NCI-H2196 (cell line): ENCODE data around the gene AFAP1.
A peak's percentile ranks its signal among the peaks of the same experiment; 100 is the strongest.

Experiments used
- DNase-seq: peaks from one replicate; lab custom pipeline; 2025; ENCODE audit not compliant: unreplicated experiment; lab: John Stamatoyannopoulos, UW

Gene AFAP1

DNA sequence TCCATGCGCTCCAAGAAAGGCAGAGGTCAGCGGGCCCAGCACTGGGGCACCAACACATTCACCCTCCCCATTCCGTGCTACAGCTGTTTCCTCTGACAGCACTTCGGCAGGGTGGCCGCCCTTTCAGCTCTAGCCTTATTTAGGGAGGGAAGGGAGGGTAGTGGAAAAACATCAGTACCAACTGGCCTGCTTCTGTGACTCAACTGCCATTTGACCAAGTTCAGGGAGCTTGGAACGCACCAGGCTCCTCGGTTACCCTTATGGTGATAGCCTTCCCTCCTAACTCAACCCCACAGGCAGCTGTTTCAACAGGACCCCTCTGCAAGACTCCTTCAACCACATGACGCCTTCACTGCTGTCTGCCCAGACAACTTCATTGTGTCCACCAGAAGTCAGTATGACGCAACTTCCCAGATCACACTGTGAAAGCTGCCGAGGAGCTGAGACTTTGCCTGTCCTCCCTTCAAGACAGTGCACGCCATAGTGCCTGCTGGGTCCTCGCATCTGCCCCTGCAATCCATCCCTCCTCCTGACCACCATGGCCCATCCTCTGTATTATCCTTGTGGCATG is 132.2 kb downstream of the AFAP1 start:
- DNase-seq = no peak

- no peak for DNase-seq
Measured at GRCh38 chr4:7806338-7807090, 133.1 kb downstream of the AFAP1 start.

DNA sequence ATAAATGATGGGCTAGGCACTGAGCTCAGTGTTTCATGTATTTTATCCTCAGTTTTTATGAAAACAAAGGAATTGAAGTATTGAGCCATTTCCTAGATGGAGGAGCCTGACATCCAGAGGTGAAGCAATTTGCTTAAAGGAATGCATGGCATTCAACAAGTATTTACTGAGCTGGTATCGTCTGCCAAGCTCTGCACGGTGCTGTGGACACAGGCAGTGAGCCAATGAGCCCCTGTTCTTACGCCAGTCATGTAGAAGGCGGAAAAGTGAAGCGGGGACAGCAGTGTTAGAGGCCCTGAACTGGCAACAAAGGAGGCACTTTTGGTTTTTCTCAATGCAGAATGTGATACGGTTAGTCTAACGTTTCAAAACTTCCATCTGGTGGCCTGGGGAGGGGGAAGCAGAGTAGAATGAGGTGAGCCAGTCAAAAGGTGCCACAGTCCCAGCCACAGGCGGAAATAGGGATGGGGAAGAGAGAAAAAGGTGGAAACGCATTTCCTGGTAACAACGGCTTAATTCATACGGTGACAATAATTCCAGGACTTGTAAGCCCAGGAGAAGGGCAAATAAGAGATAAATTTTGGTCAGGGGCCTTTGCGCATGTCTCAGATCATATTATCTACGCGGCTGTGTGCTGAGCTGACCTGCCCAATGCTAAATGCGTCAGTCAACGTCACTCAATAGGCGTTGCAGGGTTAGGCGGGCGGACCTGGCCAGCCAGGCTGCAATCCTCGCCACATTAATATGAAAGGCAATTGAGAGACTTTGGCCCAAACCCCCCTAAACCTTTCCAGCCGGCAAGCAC is 133.9 kb downstream of the AFAP1 start:
- DNase-seq = peak; percentile 56

DNA sequence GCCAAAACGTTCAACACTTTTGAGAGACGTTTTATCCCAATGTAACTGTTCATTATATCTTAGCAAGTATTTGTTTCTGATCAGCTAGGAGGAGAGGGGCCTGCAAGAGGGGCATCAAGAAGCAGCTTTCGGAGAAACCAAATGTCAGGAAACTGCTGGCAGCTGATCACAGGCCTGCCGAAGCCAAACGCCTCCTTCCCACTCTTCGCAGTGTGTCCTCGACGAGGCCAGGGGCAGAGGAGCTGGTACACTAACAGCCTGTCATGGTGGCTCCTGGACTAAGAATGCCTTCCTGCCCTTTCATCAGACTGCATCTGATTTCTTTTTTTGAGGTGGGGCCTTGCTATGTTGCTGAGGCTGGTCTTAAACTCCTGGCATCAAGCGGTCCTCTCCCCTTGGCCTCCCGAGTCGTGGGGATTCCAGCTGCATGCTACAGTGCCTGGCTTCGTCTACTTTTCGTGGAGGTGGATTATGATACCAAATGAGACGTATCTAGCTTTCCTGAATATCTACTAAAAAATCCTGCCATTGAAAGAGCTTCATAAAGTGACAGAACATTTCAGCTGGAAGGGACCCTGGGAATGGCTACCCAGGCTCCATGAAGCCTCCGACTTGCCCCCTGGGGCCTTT is 134.8 kb downstream of the AFAP1 start:
- no peak for DNase-seq

DNA sequence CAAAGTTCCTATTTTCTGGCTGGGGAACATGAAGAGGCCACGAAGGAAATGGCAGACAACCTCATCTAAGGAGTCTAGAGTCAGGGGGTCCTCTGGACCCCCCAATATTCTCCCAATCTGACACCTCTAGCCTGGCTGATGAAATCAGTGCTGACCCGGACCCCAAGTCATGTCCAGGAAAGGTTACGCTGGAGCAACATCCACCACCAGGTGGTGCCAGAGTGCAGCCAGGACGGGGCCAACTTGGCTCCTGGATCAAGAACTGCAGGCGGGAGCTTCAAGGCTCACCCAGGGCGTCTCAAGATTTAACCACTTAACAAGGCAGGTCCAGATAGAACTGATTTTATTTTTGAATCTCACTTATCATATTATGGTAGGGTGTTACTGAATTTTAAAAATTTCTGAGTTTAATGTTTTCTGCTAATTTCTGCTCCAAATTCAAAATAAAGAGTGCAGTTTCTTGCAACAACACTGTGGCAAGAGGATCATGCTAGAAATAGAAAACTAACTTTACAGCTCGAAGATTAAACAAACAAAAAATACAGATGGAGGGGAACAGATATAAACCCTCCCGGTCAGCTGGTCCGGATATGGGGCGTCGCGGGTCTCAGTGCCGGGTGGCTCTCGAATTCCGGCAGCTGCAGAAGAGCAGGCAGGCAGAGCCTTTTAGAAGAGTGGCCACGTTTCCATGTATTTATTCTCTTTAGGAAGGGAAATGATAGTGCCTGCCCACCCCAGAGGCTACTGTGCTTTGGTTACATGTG is 135.5 kb downstream of the AFAP1 start:
- peak; percentile 78 for DNase-seq

DNA sequence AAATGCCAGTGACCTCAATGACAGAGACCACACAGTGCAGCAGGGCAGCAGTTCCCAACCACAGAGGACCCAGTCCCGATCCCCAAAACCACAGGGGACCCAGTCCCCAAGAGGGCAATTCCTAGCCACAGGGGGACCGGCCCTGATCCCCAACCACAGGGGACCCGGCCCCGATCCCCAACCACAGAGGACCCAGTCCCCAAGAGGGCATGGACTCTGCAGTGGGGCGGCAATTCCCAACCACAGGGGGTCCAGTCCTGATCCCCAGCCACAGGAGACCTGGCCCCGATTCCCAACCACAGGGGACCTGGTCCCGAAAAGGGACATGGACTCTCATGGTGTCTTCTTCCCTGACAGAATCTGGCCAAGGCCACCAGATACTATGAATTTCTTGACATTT is 136.3 kb downstream of the AFAP1 start:
- no peak for DNase-seq

GRCh38 chr4:7802093-7802726 is 137.5 kb downstream of the AFAP1 start:
- DNase-seq = peak; percentile 78

DNA sequence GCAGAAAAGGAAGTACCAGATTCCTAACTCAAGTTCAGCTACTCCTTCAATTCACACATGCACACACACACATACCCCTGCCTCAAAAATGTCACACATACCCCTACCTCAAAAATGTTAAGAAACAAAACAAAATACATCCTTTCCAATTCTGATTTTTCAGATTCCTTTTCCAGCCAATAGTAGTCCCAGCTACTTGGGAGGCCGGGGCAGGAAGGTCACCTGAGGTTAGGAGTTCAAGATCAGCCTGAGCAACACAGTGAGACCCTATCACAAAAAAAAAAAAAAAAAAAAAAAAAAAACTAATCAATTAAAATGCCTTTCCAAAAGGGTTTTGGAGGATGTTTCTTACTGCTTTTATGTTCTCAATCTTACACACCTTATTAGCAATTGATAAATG is 138.0 kb downstream of the AFAP1 start:
- no peak for DNase-seq

- no peak for DNase-seq
Measured at GRCh38 chr4:7801001-7801400, 138.7 kb downstream of the AFAP1 start.

DNA sequence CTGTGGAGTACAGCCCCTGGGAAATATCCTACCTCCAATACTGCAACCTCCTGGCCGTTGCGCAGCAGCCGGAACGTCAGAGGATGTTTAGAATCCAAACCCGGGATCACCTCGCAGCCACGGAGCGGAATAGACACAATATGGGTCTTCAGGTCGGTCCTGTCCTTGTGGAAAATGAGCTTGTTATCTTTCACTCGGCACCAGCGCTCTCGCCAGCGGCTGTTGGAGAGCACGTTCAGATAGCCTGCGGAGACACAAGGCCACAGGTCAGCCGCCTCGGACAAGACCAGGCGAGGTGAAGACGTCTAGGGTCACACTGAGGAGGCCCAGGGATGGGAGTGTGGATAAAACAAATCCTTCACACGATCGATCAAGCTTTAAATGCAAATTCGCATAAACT is 139.3 kb downstream of the AFAP1 start:
- DNase-seq = no peak

DNA sequence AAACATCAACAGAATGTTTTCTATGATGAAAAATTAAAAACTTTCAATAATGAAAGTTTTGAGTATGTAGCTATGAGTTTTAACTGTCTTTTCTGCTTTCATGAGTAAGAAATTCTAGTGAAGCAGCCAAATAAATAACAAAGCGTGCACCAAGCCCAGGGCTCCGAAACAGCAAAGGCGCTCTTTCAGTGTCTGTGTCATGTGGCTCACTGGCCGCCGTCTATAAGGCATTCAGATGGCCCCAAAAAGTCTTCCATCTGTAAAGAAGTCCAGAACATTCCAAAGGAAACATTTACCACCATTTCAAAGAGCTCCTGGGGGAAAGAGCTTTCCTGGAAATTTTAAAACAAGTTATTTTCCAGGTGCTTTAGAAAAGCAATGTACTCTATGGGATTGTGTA is 139.9 kb downstream of the AFAP1 start:
- no peak for DNase-seq

DNA sequence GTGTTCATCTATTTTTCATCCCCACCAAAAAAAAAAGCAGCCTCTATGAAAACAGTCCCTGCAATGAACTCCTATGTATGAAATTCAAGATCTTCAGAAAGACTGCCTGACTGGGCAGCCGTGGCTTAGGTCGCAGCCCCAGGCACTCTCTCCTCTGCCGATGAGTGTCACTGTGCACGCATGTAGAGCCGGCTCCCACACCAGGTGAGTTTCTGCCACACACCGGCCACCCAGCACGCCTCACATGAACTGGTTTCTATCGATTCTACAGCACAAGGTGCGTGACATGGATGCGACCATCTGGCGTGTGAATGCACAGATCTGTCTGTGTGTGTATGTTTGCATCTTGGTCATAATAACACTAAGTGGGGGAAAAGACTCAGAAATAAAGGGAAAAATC is 140.4 kb downstream of the AFAP1 start:
- DNase-seq = no peak

DNA sequence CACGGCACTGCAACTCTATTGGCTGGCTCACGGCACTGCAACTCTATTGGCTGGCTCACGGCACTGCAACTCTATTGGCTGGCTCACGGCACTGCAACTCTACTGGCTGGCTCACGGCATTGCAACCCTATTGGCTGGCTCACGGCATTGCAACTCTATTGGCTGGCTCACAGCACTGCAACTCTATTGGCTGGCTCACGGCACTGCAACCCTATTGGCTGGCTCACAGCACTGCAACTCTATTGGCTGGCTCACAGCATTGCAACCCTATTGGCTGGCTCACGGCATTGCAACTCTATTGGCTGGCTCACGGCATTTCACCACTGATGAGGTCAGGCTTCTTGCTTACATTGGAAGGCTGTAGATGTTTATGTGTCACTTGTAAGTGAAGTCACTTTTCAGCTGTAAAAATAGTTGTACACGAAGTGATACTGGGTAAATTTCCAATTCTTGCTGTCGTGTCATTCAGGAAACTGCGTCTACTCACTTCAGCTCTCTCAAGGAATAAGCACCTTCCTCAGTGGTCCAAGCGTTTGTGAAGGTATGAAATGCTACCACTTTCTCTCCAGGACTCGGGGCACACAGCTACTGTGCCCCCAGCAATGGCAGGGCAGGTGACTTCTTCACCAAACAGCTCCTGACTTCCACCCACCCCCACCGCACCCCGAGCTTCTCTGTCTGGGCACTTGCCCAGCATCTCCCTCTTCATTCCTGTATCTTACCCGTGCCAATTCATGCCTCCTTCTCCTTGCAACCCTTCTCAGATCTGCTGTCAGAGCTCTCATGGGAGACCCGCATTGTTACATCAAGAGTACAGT is 141.3 kb downstream of the AFAP1 start:
- DNase-seq = no peak

DNA sequence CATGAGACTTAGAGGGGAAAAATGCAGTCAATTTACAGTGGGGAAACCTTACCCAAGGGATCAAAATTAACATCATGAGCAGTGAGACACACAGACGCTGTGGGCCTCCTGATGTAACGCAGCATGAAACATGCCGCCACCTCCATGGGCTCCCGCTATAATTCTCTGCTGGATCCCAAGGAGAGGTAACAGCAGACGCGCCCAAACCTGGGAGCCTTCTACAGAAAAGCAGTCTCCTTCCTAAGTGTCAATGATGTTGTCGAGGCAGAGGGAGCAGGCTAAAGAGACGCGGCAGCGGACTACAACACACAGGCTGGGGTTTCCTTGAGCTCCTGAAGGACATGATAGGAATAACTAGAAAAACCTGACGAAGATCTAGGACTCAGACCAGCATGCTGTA is 142.3 kb downstream of the AFAP1 start:
- no peak for DNase-seq

- no peak for DNase-seq
Measured at GRCh38 chr4:7795983-7796382, 143.7 kb downstream of the AFAP1 start.

GRCh38 chr4:7793186-7793585 is 146.5 kb downstream of the AFAP1 start:
- no peak for DNase-seq

GRCh38 chr4:7792616-7793015 is 147.0 kb downstream of the AFAP1 start:
- no peak for DNase-seq

DNA sequence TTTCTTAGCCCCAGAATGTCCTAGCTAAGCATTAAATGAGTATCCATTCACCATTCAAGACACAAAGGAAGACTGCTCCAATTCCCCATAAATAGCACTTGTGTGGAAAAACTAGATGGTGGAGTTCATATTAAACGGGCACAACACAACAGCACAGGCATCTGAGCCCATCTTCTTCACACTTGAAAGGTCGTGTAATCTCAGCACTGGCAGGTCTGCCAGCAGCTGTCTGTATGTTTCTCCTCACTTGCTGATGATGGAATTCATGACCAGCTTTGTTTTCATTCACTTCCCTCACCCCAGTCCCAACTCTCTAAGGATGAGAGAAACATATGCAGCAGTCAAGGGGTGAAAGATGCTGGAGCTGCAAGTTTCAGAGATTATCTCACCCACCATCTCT is 148.7 kb downstream of the AFAP1 start:
- no peak for DNase-seq

- DNase-seq = no peak
Measured at GRCh38 chr4:7790023-7790422, 149.6 kb downstream of the AFAP1 start.
